GM12865 (cell line): ENCODE results near the gene ASNSD1.
"Not testable (repeated sequence)": the region's sequence is repeated elsewhere in the genome, so short reads cannot be mapped to it uniquely, and the experiment has no call there.

Experiments used
- DNase-seq: peaks from one replicate; pipeline ENCODE4 v3.0.0; 2010; ENCODE audit warnings: low read depth
- H3K4me3 ChIP-seq: 2 replicates; pipeline ENCODE4 v1.5.1; 2011; ENCODE audit warnings: mild to moderate bottlenecking, low read depth, low read length, control low read depth
- CTCF ChIP-seq: IDR thresholded peaks from 2 replicates; pipeline ENCODE4 v1.5.1; 2011; ENCODE audit warnings: low read length, control low read depth, low read depth, inconsistent platforms; ENCODE audit not compliant: insufficient read depth; ENCODE audit errors: missing control alignments

The ASNSD1 gene

GRCh38 chr2:189658306-189659212 lies 2.7 kb upstream of the ASNSD1 start:
- no peak for TF ChIP-seq CTCF
- H3K4me3 ChIP-seq = 0 out of 2 replicates have a peak overlapping the region, but pooled peaks have one; percentile 5
- DNase-seq = peak; percentile 24

GRCh38 chr2:189659734-189660133 lies 1.5 kb upstream of the ASNSD1 start:
- no peak for TF ChIP-seq CTCF
- DNase-seq = no peak
- H3K4me3 ChIP-seq = no peak overlapping the region

GRCh38 chr2:189660803-189661147 lies 484 bp upstream of the ASNSD1 start:
- peak overlapping the region; percentile 10; the same call in 1 of the 2 replicates for H3K4me3 ChIP-seq
- no peak for TF ChIP-seq CTCF
- no peak for DNase-seq

- peak; percentile 21 for DNase-seq
- TF ChIP-seq CTCF = no peak
Measured at GRCh38 chr2:189661957-189662321, 680 bp downstream of the ASNSD1 start.

GRCh38 chr2:189662669-189663226 lies 1.5 kb downstream of the ASNSD1 start:
- peak overlapping the region; percentile 62 for H3K4me3 ChIP-seq
- no peak for TF ChIP-seq CTCF
- peak; percentile 34 for DNase-seq

More at GRCh38 chr2:189661957-189662321, 680 bp downstream of the ASNSD1 start:
- H3K4me3 ChIP-seq = peak overlapping the region; percentile 62

- not testable (repeated sequence) for DNase-seq, H3K4me3 ChIP-seq
Measured at GRCh38 chr2:189663319-189663718, 2.1 kb downstream of the ASNSD1 start.

GRCh38 chr2:189669913-189670312 lies 8.7 kb downstream of the ASNSD1 start:
- DNase-seq = no peak
- TF ChIP-seq CTCF = no peak
- no peak overlapping the region for H3K4me3 ChIP-seq
